CD4-positive, CD25-positive, alpha-beta regulatory T cell (primary cell): ENCODE results near the gene RTN4IP1. TPM values are rescaled to one million over a fixed set of nuclear protein-coding genes. Genes with fewer than 3 reads are reported as not detected.
"Not testable (repeated sequence)": the region's sequence is repeated elsewhere in the genome, so short reads cannot be mapped to it uniquely, and the experiment has no call there.

Experiments used
- ATAC-seq, 2 donors: fragments of 150-1000 bp; cut with Tn5 transposase; one replicate each; pipeline ENCODE4 v1.10.0; 2021; ENCODE audit warnings: low read depth in 2 of 2, moderate number of reproducible peaks in 2 of 2, moderate library complexity in 1 of 2
- DNase-seq, 3 donors: peaks; one replicate each; pipeline versions ENCODE4 v3.0.0 to v3.0.0-alpha.2; 2012 to 2022; ENCODE audit warnings: mixed read lengths in 1 of 3
- H3K27ac ChIP-seq: one replicate; pipeline ENCODE4 v1.7.0; 2013; ENCODE audit warnings: mild to moderate bottlenecking, low read length; ENCODE audit not compliant: insufficient read depth, poor library complexity, severe bottlenecking
- H3K27me3 ChIP-seq: one replicate; pipeline ENCODE4 v1.7.0; 2013; ENCODE audit warnings: low read length; ENCODE audit not compliant: control insufficient read depth, insufficient read depth
- H3K36me3 ChIP-seq: one replicate; pipeline ENCODE4 v1.7.0; 2013; ENCODE audit warnings: mild to moderate bottlenecking, low read length, moderate library complexity; ENCODE audit not compliant: control insufficient read depth, insufficient read depth
- H3K4me1 ChIP-seq: 2 replicates; pipeline ENCODE4 v1.7.0; 2013; ENCODE audit warnings: mild to moderate bottlenecking, low read length; ENCODE audit not compliant: insufficient read depth, control insufficient read depth, poor library complexity, severe bottlenecking
- H3K4me3 ChIP-seq: one replicate; pipeline ENCODE4 v1.7.0; 2013; ENCODE audit warnings: low read depth, mild to moderate bottlenecking, low read length, moderate library complexity
- H3K9me3 ChIP-seq, 2 experiments: 1 replicate in 1 of 2; 2 replicates in 1 of 2; pipeline ENCODE4 v1.7.0; 2013; ENCODE audit warnings: low read length in 2 of 2, mild to moderate bottlenecking in 1 of 2, moderate library complexity in 1 of 2; ENCODE audit not compliant: control insufficient read depth in 2 of 2
- H3K27ac Mint-ChIP-seq, 3 donors: one replicate each; pipeline ENCODE4 v1.8.0; 2020 to 2022; ENCODE audit warnings: mild to moderate bottlenecking in 3 of 3, mixed read lengths in 3 of 3, moderate library complexity in 2 of 3
- H3K27me3 Mint-ChIP-seq: one replicate; pipeline ENCODE4 v1.8.0; 2022; ENCODE audit warnings: mild to moderate bottlenecking, mixed read lengths
- H3K36me3 Mint-ChIP-seq: one replicate; pipeline ENCODE4 v1.8.0; 2020; ENCODE audit warnings: mixed read lengths
- H3K4me1 Mint-ChIP-seq, 4 donors: one replicate each; pipeline ENCODE4 v1.8.0; 2020 to 2022; ENCODE audit warnings: mixed read lengths in 4 of 4, mild to moderate bottlenecking in 1 of 4
- H3K4me3 Mint-ChIP-seq, 4 donors: one replicate each; pipeline ENCODE4 v1.8.0; 2020 to 2022; ENCODE audit warnings: mild to moderate bottlenecking in 4 of 4, mixed read lengths in 4 of 4, moderate library complexity in 3 of 4
- H3K9me3 Mint-ChIP-seq, 7 donors: one replicate each; pipeline ENCODE4 v1.8.0; 2020 to 2022; ENCODE audit warnings: mixed read lengths in 7 of 7, mild to moderate bottlenecking in 3 of 7, moderate library complexity in 2 of 7
- polyA plus RNA-seq, 4 donors: library from polyadenylated mRNA; unstranded; fragments of 300-500 nt; fragmentation: Illumina TruSeq; gene quantifications; one replicate each; pipeline ENCODE4 v1.2.3, GENCODE V29; 2021
- total RNA-seq: library from RNA; stranded (reverse); gene quantifications from one replicate; pipeline ENCODE4 v1.2.3, GENCODE V29; 2022

Gene RTN4IP1
- total and polyA plus RNA-seq, 5 donors from 2014 or later, result 5.9 to 13.8 (median 10.6) TPM

- no peaks in the 10 kb centered on the region for H3K9me3 Mint-ChIP-seq
- peaks cover 33% of the 10 kb centered on the region for H3K36me3 Mint-ChIP-seq
These were observed 21.1 kb downstream of the RTN4IP1 start for GRCh38 chr6:106608080-106608668.

DNA sequence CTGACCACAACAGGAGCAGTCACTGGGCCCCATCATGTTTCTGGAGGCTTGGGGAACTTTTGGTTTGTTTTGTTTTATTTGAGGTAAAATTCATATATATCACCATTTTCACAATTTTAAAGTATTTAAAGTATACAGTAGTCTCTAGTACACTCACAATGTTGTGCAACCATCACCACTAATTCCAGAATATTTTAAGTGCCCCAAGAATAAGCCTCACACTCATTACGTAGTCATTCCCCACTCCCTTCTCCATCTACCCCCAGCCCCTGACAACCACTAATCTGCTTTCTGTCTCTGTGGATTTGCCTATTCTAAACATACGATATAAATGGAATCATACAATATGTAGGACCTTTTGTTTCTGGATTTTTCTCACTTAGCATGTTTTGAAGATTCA is 29.0 kb downstream of the RTN4IP1 start:
- Histone ChIP-seq H3K4me3 (no peak overlapping the region), H3K27me3 (no peaks in the 10 kb centered on the region), H3K4me1 (no peaks in the 10 kb centered on the region), H3K36me3 (peaks cover 8% of the 10 kb centered on the region), H3K9me3 (no peaks in the 10 kb centered on the region), H3K27ac (no peak overlapping the region)
- Mint-ChIP-seq H3K27me3 (no peaks in the 10 kb centered on the region), H3K4me1 (peaks cover 0 to 4% (median 0%) of the 10 kb centered on the region in 4 donors), H3K9me3 (peaks cover 0 to 2% (median 0%) of the 10 kb centered on the region in 7 donors), H3K36me3 (peaks cover 32% of the 10 kb centered on the region), H3K4me3 (no peak overlapping the region), H3K27ac (no peak overlapping the region)
- DNase-seq (no peak), ATAC-seq (no peak)

More at GRCh38 chr6:106608080-106608668, 21.1 kb downstream of the RTN4IP1 start:
- Histone ChIP-seq H3K27ac (no peak overlapping the region), H3K9me3 (no peaks in the 10 kb centered on the region), H3K27me3 (no peaks in the 10 kb centered on the region), H3K36me3 (no peaks in the 10 kb centered on the region), H3K4me3 (no peak overlapping the region), H3K4me1 (peaks cover 4% of the 10 kb centered on the region)
- DNase-seq, result peak; percentile 15 to 85 (median 44)
- H3K27me3 Mint-ChIP-seq, result no peaks in the 10 kb centered on the region
- H3K4me3 Mint-ChIP-seq, result no peak overlapping the region
- peak overlapping the region in 1 of 3 donors; percentile 38 for H3K27ac Mint-ChIP-seq
- peaks cover 11 to 35% (median 19%) of the 10 kb centered on the region in 4 donors for H3K4me1 Mint-ChIP-seq
- ATAC-seq, result peak; percentile 70 to 73

DNA sequence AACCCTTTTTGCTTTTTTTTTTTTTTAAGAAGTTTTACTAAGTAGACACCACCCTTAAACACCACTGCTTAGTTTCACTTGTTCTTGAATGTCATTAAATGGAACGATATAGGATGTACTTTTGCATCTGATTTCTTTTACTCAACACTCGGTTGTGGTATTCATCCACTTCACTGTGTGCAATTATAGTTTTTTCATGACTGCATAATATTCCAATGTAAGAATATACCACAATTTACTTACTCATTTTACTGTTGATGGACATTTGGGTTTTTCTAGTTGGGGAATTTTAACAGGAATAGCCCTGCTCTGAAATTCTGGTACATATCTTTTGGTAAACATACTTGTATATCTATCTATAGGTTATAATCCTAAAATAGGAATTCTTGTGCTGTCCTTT is 29.9 kb downstream of the RTN4IP1 start:
- no peaks in the 10 kb centered on the region for H3K27me3 ChIP-seq
- peaks cover 0 to 4% (median 0%) of the 10 kb centered on the region in 4 donors for H3K4me1 Mint-ChIP-seq
- peaks cover 0 to 2% (median 0%) of the 10 kb centered on the region in 7 donors for H3K9me3 Mint-ChIP-seq
- no peak overlapping the region for H3K27ac Mint-ChIP-seq
- H3K36me3 ChIP-seq, result peaks cover 8% of the 10 kb centered on the region
- H3K27ac ChIP-seq, result no peak overlapping the region
- peaks cover 29% of the 10 kb centered on the region for H3K36me3 Mint-ChIP-seq
- no peaks in the 10 kb centered on the region for H3K9me3 ChIP-seq
- peak overlapping the region in 1 of 4 donors; percentile 58 for H3K4me3 Mint-ChIP-seq
- no peak overlapping the region for H3K4me3 ChIP-seq
- DNase-seq (no peak), ATAC-seq (no peak)
- no peaks in the 10 kb centered on the region for H3K4me1 ChIP-seq
- no peaks in the 10 kb centered on the region for H3K27me3 Mint-ChIP-seq

DNA sequence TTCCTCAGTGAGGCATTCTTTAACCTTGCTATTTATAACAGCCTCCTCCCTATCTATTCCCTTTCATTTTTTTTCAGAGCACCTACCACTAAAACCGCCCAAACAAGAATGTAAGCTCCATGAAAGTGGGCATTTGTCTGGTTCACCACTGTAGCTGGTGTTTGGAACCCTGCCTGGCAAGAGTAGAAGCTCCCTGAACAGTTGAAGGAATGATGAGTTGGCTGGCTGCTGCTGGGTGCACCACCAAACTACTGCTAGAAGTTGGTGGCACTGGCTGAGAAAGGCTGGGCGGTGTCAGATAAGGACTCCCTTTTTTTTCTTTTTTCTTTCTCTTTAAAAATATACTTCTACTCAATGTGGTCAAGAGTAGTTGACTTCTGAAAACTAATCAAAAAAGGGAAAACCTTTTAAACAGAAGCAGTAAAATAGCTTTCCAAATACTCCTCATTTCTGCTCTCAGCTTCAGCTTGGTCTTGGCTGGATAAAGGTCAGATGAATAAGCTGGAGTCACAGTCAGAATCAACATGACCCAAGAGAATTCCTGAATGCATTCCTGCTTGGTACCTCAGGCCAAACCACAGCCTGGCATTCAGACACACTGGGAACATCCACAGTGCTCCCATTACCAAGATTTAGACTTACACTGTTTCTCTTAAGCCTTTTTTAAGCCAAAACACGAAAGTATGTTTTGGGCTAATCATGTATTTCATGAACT is 38.0 kb downstream of the RTN4IP1 start:
- H3K9me3 Mint-ChIP-seq, result no peaks in the 10 kb centered on the region
- DNase-seq, result no peak
- Histone ChIP-seq H3K9me3 (no peaks in the 10 kb centered on the region), H3K27ac (no peak overlapping the region), H3K27me3 (no peaks in the 10 kb centered on the region), H3K36me3 (peaks cover 18% of the 10 kb centered on the region), H3K4me1 (no peaks in the 10 kb centered on the region), H3K4me3 (no peak overlapping the region)
- no peaks in the 10 kb centered on the region for H3K27me3 Mint-ChIP-seq
- no peaks in the 10 kb centered on the region for H3K4me1 Mint-ChIP-seq
- peaks cover 41% of the 10 kb centered on the region for H3K36me3 Mint-ChIP-seq
- no peak overlapping the region for H3K27ac Mint-ChIP-seq
- H3K4me3 Mint-ChIP-seq, result no peak overlapping the region
- ATAC-seq, result no peak

DNA sequence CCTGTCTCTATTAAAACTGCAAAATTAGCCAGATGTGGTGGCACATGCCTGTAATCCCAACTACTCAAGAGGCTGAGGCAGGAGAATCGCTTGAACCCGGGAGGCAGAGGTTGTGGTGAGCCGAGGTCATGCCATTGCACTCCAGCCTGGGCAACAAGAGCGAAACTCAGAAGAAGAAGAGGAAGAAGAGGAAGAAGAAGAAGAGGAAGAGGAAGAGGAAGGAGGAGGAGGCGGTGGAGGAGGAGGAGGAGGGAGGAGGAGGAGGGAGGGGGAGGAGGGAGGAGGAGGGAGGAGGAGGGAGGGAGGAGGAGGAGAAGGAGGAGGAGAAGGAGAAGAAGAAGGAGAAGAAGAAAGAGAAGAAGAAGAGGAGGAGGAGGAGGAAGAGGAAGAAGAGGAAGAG is 40.4 kb downstream of the RTN4IP1 start:
- H3K4me1 Mint-ChIP-seq, H3K27me3 Mint-ChIP-seq, H3K27ac Mint-ChIP-seq, H3K27ac ChIP-seq, H3K4me1 ChIP-seq, H3K4me3 Mint-ChIP-seq, H3K9me3 Mint-ChIP-seq, H3K4me3 ChIP-seq, H3K9me3 ChIP-seq, DNase-seq, H3K27me3 ChIP-seq, ATAC-seq: not testable (repeated sequence)
- H3K36me3 ChIP-seq, result peaks cover 29% of the 10 kb centered on the region
- H3K36me3 Mint-ChIP-seq, result peaks cover 51% of the 10 kb centered on the region

- Mint-ChIP-seq H3K4me1 (no peaks in the 10 kb centered on the region), H3K36me3 (peaks cover 63% of the 10 kb centered on the region), H3K4me3 (no peak overlapping the region), H3K27me3 (no peaks in the 10 kb centered on the region), H3K27ac (no peak overlapping the region), H3K9me3 (no peaks in the 10 kb centered on the region)
- H3K27me3 ChIP-seq, result no peaks in the 10 kb centered on the region
- no peaks in the 10 kb centered on the region for H3K4me1 ChIP-seq
- DNase-seq (no peak), ATAC-seq (no peak)
- no peaks in the 10 kb centered on the region for H3K9me3 ChIP-seq
- H3K36me3 ChIP-seq, result peaks cover 39% of the 10 kb centered on the region
- H3K27ac ChIP-seq, result no peak overlapping the region
- no peak overlapping the region for H3K4me3 ChIP-seq
These were observed 42.4 kb downstream of the RTN4IP1 start for GRCh38 chr6:106586815-106587415.

GRCh38 chr6:106581468-106581867 is 47.8 kb downstream of the RTN4IP1 start:
- DNase-seq (no peak), ATAC-seq (no peak)
- no peaks in the 10 kb centered on the region for H3K9me3 Mint-ChIP-seq
- Histone ChIP-seq H3K4me3 (no peak overlapping the region), H3K36me3 (peaks cover 34% of the 10 kb centered on the region), H3K27ac (no peak overlapping the region), H3K27me3 (no peaks in the 10 kb centered on the region), H3K9me3 (no peaks in the 10 kb centered on the region), H3K4me1 (no peaks in the 10 kb centered on the region)
- H3K4me3 Mint-ChIP-seq, result no peak overlapping the region
- H3K27me3 Mint-ChIP-seq, result no peaks in the 10 kb centered on the region
- H3K36me3 Mint-ChIP-seq, result peaks cover 50% of the 10 kb centered on the region
- H3K4me1 Mint-ChIP-seq, result peaks cover 0 to 2% (median 0%) of the 10 kb centered on the region in 4 donors
- no peak overlapping the region for H3K27ac Mint-ChIP-seq
